Endothelial cell (in vitro differentiated cells): Measurements from ENCODE around the gene ODAD3. TPM values are rescaled to one million over a fixed set of nuclear protein-coding genes. Genes with fewer than 3 reads are reported as not detected.
"Not testable (repeated sequence)": the region's sequence is repeated elsewhere in the genome, so short reads cannot be mapped to it uniquely, and the experiment has no call there.

ENCODE experiments used
- DNase-seq: peaks from one replicate; pipeline ENCODE4 v3.0.0; 2021; ENCODE audit warnings: low spot score
- H3K27ac Mint-ChIP-seq: one replicate; pipeline ENCODE4 v1.8.0; 2021; ENCODE audit warnings: mixed read lengths, inconsistent platforms; ENCODE audit not compliant: unreplicated experiment
- H3K27me3 Mint-ChIP-seq: one replicate; pipeline ENCODE4 v1.8.0; 2021; ENCODE audit warnings: mild to moderate bottlenecking, moderate library complexity, mixed read lengths, inconsistent platforms; ENCODE audit not compliant: unreplicated experiment
- H3K36me3 Mint-ChIP-seq: one replicate; pipeline ENCODE4 v1.8.0; 2021; ENCODE audit warnings: mild to moderate bottlenecking, low read depth, mixed read lengths, inconsistent platforms; ENCODE audit not compliant: unreplicated experiment
- H3K4me1 Mint-ChIP-seq: one replicate; pipeline ENCODE4 v1.8.0; 2021; ENCODE audit warnings: mild to moderate bottlenecking, mixed read lengths, inconsistent platforms; ENCODE audit not compliant: unreplicated experiment
- H3K4me3 Mint-ChIP-seq: one replicate; pipeline ENCODE4 v1.8.0; 2021; ENCODE audit warnings: mild to moderate bottlenecking, mixed read lengths, inconsistent platforms; ENCODE audit not compliant: unreplicated experiment
- H3K9me3 Mint-ChIP-seq: one replicate; pipeline ENCODE4 v1.8.0; 2021; ENCODE audit warnings: mixed read lengths, inconsistent platforms; ENCODE audit not compliant: unreplicated experiment
- CTCF ChIP-seq: fragments of 200-600 bp; sonication (generic); IDR thresholded peaks from one replicate; pipeline ENCODE4 v1.5.0; 2021; ENCODE audit warnings: antibody characterized with exemption; ENCODE audit not compliant: unreplicated experiment
- total RNA-seq: library from RNA; stranded (reverse); fragmentation: NEBNext Ultra II Directional; extraction: Animal tissue kit (Norgen Biotek cat#: 25700); gene quantifications from one replicate; pipeline ENCODE4 v1.2.1, GENCODE V29; 2021; ENCODE audit not compliant: unreplicated experiment

ODAD3 gene
- total RNA-seq, 1 donor from 2014 or later = 0.64 TPM

DNA sequence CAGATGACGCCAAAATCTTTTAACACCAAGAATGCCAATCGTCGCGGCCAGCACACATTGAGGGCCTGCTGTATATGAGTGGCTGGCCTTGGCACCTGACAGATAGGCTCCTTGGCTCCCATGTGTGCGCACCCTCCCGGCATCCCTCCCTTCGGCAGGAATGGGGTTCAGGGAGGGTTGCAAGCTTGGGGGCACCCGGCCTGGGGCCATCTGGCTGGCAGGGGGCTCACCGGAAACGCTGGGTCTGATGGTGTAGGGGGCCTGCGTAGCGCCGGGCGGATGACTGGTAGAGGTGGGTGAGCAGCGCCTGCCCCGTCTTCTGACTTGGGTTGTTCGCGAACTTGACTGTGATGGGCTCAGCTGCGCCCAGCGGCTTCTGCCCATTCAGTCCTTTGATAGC lies 22.9 kb upstream of the ODAD3 start:
- DNase-seq = no peak
- Mint-ChIP-seq H3K9me3 (no peaks in the 10 kb centered on the region), H3K4me3 (no peak overlapping the region), H3K4me1 (no peaks in the 10 kb centered on the region), H3K27me3 (peaks cover 3% of the 10 kb centered on the region), H3K36me3 (peaks cover 3% of the 10 kb centered on the region), H3K27ac (no peak overlapping the region)
- TF ChIP-seq CTCF = no peak

DNA sequence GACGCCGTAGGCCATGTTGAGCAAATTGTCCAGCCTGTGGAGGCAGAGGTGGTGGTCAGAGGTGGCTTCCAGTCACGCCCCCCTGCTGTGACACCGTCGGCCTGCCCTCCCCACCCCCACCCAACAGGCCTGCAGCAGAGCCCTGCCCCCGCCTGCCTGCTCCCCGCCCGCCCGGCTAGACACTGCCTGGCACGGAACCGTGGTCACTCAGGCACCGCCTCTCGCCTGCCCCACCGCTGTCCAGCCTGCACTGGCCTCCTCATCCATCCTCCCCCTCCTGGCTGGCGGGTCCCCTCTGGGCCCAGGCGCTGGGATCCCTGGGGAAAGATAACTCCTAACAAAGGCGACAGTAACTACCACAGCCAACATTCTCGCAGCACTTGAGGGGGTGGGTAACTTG lies 22.2 kb upstream of the ODAD3 start:
- no peak for TF ChIP-seq CTCF
- Mint-ChIP-seq H3K27ac (no peak overlapping the region), H3K9me3 (no peaks in the 10 kb centered on the region), H3K4me1 (peaks cover 1% of the 10 kb centered on the region), H3K27me3 (peaks cover 3% of the 10 kb centered on the region), H3K4me3 (no peak overlapping the region), H3K36me3 (peaks cover 3% of the 10 kb centered on the region)
- DNase-seq = no peak

DNA sequence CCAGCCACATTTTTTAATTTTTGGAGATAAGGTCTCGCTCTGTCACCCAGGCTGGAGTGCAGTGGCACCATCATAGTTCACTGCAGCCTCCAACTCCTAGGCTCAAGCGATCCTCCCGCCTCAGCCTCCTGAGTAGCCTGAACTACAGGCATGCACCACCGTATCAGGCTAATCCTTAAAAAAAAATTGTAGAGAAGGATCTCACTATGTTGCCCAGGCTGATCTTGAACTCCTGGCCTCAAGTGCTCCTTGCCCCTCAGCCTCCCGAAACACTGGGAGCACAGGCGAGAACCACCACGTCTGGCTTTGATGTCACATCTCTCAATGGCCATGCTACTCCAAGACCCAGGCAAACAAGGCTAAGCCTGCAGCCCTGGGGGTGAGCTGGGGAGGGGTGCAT lies 21.7 kb upstream of the ODAD3 start:
- no peak for TF ChIP-seq CTCF
- Mint-ChIP-seq H3K27me3 (peaks cover 3% of the 10 kb centered on the region), H3K27ac (no peak overlapping the region), H3K4me3 (no peak overlapping the region), H3K9me3 (no peaks in the 10 kb centered on the region), H3K36me3 (peaks cover 3% of the 10 kb centered on the region), H3K4me1 (peaks cover 2% of the 10 kb centered on the region)
- no peak for DNase-seq

- not testable (repeated sequence) for H3K9me3 Mint-ChIP-seq, DNase-seq, H3K4me1 Mint-ChIP-seq, H3K27ac Mint-ChIP-seq, H3K36me3 Mint-ChIP-seq, H3K27me3 Mint-ChIP-seq, H3K4me3 Mint-ChIP-seq
Observed at GRCh38 chr19:11455233-11455554, 20.3 kb upstream of the ODAD3 start.

DNA sequence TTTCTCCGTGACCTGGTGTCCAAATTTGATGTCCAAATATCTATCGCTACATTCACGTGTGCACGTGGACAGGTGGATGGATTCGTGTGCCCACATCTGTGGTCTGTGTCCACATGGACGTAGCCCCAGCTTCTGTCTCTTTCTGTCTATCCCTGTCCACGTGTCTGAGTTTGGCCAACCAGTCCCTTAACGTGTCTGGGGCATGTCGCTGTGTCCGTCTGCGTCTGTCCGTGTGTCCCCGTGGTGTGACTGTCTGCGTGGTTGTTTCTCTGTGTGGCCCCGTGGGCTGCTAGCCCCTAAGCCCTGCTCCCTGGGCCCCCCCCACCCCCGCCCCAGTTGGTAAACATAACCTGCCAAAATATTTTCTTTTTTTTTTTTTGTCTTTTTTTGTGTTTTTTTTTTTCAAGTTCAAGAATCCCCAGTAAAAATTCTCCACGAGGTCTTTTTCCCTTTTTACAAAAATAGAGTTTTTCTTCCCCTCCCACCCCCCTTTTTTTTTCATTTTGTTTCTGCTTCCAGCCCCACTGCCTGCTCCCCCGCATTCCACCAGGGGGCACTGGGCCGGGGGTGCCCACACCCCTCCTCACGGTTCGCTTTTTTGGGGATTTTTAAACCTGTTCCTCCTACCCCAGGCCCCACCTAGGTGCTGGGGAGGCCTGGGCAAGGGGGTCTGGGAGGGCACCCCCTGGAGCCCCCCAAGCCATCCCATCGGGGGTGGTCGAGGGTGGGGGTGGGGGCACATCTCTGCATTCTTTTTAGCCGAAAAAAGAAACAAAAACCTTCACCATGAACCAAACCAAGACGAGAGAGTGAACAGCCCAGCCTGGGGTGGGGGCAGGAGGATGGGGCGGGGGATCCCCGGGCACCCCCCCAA lies 18.8 kb upstream of the ODAD3 start:
- TF ChIP-seq CTCF = peak; percentile 65
- Mint-ChIP-seq H3K36me3 (peaks cover 4% of the 10 kb centered on the region), H3K4me3 (no peak overlapping the region), H3K9me3 (no peaks in the 10 kb centered on the region), H3K27ac (no peak overlapping the region), H3K27me3 (no peaks in the 10 kb centered on the region), H3K4me1 (peaks cover 2% of the 10 kb centered on the region)
- peak; percentile 39 for DNase-seq
